ENCODE results near the gene LOC128125822. TPM values are rescaled to one million over a fixed set of nuclear protein-coding genes. Genes with fewer than 3 reads are reported as not detected.

Gene LOC128125822

DNA sequence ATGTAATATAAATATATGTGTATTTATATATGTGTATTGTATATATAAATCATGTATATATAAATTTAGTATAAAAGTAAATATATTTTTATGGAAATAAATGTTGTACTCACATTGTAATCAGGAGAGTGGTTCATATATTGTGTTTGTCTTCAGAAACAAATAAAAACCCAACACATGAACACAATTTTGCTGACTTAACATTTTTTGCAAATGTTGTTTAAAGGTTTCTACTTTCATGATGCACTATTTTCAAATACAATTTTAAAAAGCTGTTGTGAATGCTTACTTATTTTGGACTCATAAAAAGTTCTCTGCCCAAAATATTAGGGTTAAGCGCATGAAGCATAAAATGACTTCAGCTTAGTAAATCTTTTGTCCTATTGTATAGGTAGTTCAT is 39.3 kb downstream of the LOC128125822 start:
- WGBS, 2 donors: 95 to 100% methylated on average over 1 of the region's 1 CpG
- TF ChIP-seq POLR2A (IDR thresholded peaks at IDR 0.05) (no peak), EP300 (IDR thresholded peaks at IDR 0.05) (no peak)
- TF ChIP-seq, protein P1, sequence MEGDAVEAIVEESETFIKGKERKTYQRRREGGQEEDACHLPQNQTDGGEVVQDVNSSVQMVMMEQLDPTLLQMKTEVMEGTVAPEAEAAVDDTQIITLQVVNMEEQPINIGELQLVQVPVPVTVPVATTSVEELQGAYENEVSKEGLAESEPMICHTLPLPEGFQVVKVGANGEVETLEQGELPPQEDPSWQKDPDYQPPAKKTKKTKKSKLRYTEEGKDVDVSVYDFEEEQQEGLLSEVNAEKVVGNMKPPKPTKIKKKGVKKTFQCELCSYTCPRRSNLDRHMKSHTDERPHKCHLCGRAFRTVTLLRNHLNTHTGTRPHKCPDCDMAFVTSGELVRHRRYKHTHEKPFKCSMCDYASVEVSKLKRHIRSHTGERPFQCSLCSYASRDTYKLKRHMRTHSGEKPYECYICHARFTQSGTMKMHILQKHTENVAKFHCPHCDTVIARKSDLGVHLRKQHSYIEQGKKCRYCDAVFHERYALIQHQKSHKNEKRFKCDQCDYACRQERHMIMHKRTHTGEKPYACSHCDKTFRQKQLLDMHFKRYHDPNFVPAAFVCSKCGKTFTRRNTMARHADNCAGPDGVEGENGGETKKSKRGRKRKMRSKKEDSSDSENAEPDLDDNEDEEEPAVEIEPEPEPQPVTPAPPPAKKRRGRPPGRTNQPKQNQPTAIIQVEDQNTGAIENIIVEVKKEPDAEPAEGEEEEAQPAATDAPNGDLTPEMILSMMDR (IDR thresholded peaks at IDR 0.05): no peak
- no peaks in the 10 kb centered on the region for H3K4me1 ChIP-seq
- no peak for DNase-seq (ENCODE audit: low spot score in 2 of 2)
- no peaks in the 10 kb centered on the region for H3K9me3 ChIP-seq
- H3K27ac ChIP-seq: no peak overlapping the region
- no peaks in the 10 kb centered on the region for H3K27me3 ChIP-seq
- H3K4me3 ChIP-seq: no peak overlapping the region
- H3K36me3 ChIP-seq: no peaks in the 10 kb centered on the region

DNA sequence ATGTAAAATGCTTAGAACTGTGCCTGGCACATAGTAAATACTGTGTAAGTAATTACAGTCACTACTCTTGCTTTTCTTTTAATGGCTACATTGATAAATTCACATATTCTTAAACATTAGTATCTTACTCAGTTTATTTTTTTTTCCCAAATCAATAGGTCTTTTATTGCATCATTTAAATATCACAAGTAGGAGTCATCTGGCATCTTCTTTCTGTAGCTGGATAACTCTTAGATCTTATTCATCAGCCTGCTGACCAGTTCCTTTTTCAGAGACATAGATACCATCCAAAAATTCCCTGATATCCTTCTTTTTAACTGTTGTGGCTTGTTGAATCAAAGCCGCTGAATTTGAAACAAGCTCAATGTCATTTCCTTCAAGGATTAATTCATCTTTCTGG is 43.3 kb downstream of the LOC128125822 start:
- H3K27me3 ChIP-seq: peaks cover 0 to 3% of the 10 kb centered on the region in 2 donors

More for the DNA sequence above, 43.3 kb downstream of the LOC128125822 start:
- Histone ChIP-seq H3K4me1 (no peaks in the 10 kb centered on the region), H3K9me3 (no peaks in the 10 kb centered on the region), H3K27ac (no peak overlapping the region), H3K36me3 (no peaks in the 10 kb centered on the region), H3K4me3 (no peak overlapping the region)
- no peak for DNase-seq (ENCODE audit: low spot score in 2 of 2)
- WGBS, 2 donors: 94 to 100% methylated on average over 1 of the region's 1 CpG
- TF ChIP-seq, protein P1 (IDR thresholded peaks at IDR 0.05): no peak
- TF ChIP-seq EP300 (IDR thresholded peaks at IDR 0.05): no peak
- no peak for TF ChIP-seq POLR2A (IDR thresholded peaks at IDR 0.05)

Small RNAs within 50 kb of the gene (small RNA-seq; reads per million reads assigned to genes)
- gene AL513043.1: not detected

Other genes with a start within 250 kb of the LOC128125822 start
- gene PTP4A1, start within 50 bp of the LOC128125822 start, total RNA-seq: 10 to 100 TPM; 10.5 to 22.8 (median 18.4) TPM
- 10 to 100 TPM; 59.1 to 75.3 (median 69.9) TPM for gene PHF3, start 63.3 kb downstream of the LOC128125822 start, total RNA-seq